Stimulated activated naive CD4-positive, alpha-beta T cell (primary cell): ENCODE data around the gene VWA8.

Experiments
- DNase-seq, 6 experiments: peaks; one replicate each; lab custom pipeline; 2025; lab: John Stamatoyannopoulos, UW

VWA8 gene

GRCh38 chr13:41520016-41520659 is 440.8 kb downstream of the VWA8 start:
- DNase-seq: no peak
